ENCODE results near the gene PHC2.

PHC2 gene

GRCh38 chr1:33281554-33282303 is 149.2 kb downstream of the PHC2 start:
- Histone ChIP-seq H4K20me1 (ENCODE audit: insufficient read depth, low read length, poor library complexity, severe bottlenecking) (no peaks in the 10 kb centered on the region), H3K9me2 (replicated peaks; ENCODE audit: low read depth, low read length) (no peaks in the 10 kb centered on the region), H3K4me2 (ENCODE audit: low read depth, low read length, poor library complexity, severe bottlenecking) (no peak overlapping the region), H3F3A (ENCODE audit: low read depth) (no peaks in the 10 kb centered on the region), H2AFZ (ENCODE audit: low read length) (no peak overlapping the region), H3K4me3 (ENCODE audit: low read length, poor library complexity, severe bottlenecking) (no peak overlapping the region), H3K9me3 (ENCODE audit: insufficient read depth, low read depth, low read length) (no peaks in the 10 kb centered on the region), H3K36me3 (ENCODE audit: insufficient read depth, low read length) (peaks cover 58% of the 10 kb centered on the region; the same call in 1 of the 2 replicates), H3K4me1 (ENCODE audit: insufficient read depth, low read length, poor library complexity, severe bottlenecking) (no peaks in the 10 kb centered on the region), H3K9ac (ENCODE audit: low read depth, low read length, poor library complexity, severe bottlenecking) (no peak overlapping the region), H3K79me2 (ENCODE audit: insufficient read depth, low read length) (no peaks in the 10 kb centered on the region), H3K27me3 (ENCODE audit: insufficient read depth, low read length, poor library complexity, severe bottlenecking) (no peaks in the 10 kb centered on the region)
- TF ChIP-seq EZH2phosphoT487 (IDR thresholded peaks at IDR 0.05; ENCODE audit: borderline replicate concordance) = no peak
- no peak for TF ChIP-seq CTCF (conservative IDR thresholded peaks at IDR 0.05; ENCODE audit: low read length)

DNA sequence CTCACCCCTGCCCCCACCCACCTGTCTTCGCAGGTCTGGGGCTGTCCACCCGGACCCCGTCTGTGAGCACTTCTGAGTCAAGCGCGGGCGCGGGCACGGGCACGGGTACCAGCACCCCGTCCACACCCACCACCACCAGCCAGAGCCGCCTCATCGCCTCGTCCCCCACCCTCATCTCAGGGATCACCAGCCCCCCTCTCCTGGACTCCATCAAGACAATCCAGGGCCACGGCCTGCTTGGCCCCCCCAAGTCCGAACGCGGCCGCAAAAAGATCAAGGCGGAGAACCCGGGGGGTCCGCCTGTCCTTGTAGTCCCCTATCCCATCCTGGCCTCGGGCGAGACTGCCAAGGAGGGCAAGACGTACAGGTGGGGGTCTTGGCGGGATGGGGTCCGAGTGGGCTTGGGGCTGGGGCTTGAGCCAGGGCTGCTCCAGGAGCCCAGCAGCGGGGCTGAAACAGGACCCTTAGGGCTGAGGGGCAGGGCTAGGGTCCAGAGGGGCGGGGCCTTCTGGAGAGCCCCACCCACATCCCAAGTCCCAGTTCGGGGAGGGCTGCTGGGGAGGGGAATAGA is 150.7 kb downstream of the PHC2 start:
- TF ChIP-seq CTCF (conservative IDR thresholded peaks at IDR 0.05; ENCODE audit: low read length) (no peak), EZH2phosphoT487 (IDR thresholded peaks at IDR 0.05; ENCODE audit: borderline replicate concordance) (no peak)
- Histone ChIP-seq H3K27me3 (ENCODE audit: insufficient read depth, low read length, poor library complexity, severe bottlenecking) (no peaks in the 10 kb centered on the region), H3K9ac (ENCODE audit: low read depth, low read length, poor library complexity, severe bottlenecking) (no peak overlapping the region), H3K4me1 (ENCODE audit: insufficient read depth, low read length, poor library complexity, severe bottlenecking) (no peaks in the 10 kb centered on the region), H3K9me2 (replicated peaks; ENCODE audit: low read depth, low read length) (no peaks in the 10 kb centered on the region), H2AFZ (ENCODE audit: low read length) (no peak overlapping the region), H3K4me2 (ENCODE audit: low read depth, low read length, poor library complexity, severe bottlenecking) (no peak overlapping the region), H3K9me3 (ENCODE audit: insufficient read depth, low read depth, low read length) (no peaks in the 10 kb centered on the region), H3K4me3 (ENCODE audit: low read length, poor library complexity, severe bottlenecking) (no peak overlapping the region), H3K79me2 (ENCODE audit: insufficient read depth, low read length) (no peaks in the 10 kb centered on the region), H3F3A (ENCODE audit: low read depth) (no peaks in the 10 kb centered on the region), H4K20me1 (ENCODE audit: insufficient read depth, low read length, poor library complexity, severe bottlenecking) (no peaks in the 10 kb centered on the region), H3K36me3 (ENCODE audit: insufficient read depth, low read length) (peaks cover 55% of the 10 kb centered on the region; the same call in 1 of the 2 replicates)

DNA sequence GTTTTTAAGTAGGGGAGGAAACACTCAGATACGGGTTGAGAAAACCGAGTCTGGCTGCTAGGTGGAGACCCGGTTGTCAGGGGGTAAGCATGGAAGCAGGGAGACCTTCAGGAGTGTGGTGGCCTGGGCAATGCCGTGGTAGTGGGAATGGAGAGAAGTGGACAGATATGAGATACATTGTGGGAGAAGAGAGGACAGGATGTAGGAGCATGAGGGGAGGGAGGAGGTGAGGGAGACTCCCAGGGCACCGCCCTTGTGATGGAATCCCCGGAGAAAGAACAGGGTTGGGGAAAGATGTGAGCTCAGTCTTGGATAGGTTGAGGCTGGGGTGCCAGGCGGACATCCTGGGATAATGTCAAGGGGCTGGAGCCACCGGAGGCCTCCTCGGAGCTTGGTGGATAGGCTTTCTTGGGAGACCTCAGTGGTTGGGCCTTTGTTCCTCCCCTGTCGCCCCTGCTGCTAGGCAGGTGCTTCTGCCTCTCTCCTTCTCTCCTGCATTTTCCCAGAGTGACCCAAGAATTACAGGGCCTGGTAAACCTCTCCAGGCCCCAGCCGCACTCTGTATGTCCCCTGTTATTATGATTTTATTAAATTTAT is 153.3 kb downstream of the PHC2 start:
- Histone ChIP-seq H3K27me3 (ENCODE audit: insufficient read depth, low read length, poor library complexity, severe bottlenecking) (no peaks in the 10 kb centered on the region), H2AFZ (ENCODE audit: low read length) (no peak overlapping the region), H4K20me1 (ENCODE audit: insufficient read depth, low read length, poor library complexity, severe bottlenecking) (no peaks in the 10 kb centered on the region), H3F3A (ENCODE audit: low read depth) (no peaks in the 10 kb centered on the region), H3K9me2 (replicated peaks; ENCODE audit: low read depth, low read length) (no peaks in the 10 kb centered on the region), H3K79me2 (ENCODE audit: insufficient read depth, low read length) (peaks cover 3% of the 10 kb centered on the region; the same call in 1 of the 2 replicates), H3K4me3 (ENCODE audit: low read length, poor library complexity, severe bottlenecking) (no peak overlapping the region), H3K4me2 (ENCODE audit: low read depth, low read length, poor library complexity, severe bottlenecking) (no peak overlapping the region), H3K4me1 (ENCODE audit: insufficient read depth, low read length, poor library complexity, severe bottlenecking) (peaks cover 3% of the 10 kb centered on the region), H3K9me3 (ENCODE audit: insufficient read depth, low read depth, low read length) (no peaks in the 10 kb centered on the region), H3K9ac (ENCODE audit: low read depth, low read length, poor library complexity, severe bottlenecking) (no peak overlapping the region), H3K36me3 (ENCODE audit: insufficient read depth, low read length) (peaks cover 33% of the 10 kb centered on the region; the same call in 1 of the 2 replicates)
- TF ChIP-seq CTCF (conservative IDR thresholded peaks at IDR 0.05; ENCODE audit: low read length) (no peak), EZH2phosphoT487 (IDR thresholded peaks at IDR 0.05; ENCODE audit: borderline replicate concordance) (no peak)
